Measurements from ENCODE around the gene CFAP299.

Gene CFAP299

DNA sequence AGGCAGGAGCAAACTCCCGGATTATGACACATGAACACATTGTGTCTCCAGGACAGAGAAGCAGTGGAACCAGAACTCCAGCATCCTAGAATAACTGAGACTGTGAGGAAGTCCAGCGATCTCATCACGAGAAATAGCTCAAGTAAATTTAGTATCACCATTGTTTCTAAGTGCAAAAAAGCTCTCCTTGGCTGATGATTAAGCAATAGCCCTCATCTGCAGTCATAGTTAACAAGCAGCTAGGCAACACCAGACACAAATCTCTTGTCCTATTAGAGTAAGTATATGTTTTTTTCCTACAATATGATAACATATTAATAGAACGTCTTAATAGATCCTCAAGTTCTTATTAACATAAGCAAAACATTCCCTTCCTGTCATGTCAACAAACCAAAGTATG is 2.4 kb upstream of the CFAP299 start:
- no peak for TF ChIP-seq EZH2phosphoT487 (IDR thresholded peaks at IDR 0.05; ENCODE audit: borderline replicate concordance)
- TF ChIP-seq, protein P1, sequence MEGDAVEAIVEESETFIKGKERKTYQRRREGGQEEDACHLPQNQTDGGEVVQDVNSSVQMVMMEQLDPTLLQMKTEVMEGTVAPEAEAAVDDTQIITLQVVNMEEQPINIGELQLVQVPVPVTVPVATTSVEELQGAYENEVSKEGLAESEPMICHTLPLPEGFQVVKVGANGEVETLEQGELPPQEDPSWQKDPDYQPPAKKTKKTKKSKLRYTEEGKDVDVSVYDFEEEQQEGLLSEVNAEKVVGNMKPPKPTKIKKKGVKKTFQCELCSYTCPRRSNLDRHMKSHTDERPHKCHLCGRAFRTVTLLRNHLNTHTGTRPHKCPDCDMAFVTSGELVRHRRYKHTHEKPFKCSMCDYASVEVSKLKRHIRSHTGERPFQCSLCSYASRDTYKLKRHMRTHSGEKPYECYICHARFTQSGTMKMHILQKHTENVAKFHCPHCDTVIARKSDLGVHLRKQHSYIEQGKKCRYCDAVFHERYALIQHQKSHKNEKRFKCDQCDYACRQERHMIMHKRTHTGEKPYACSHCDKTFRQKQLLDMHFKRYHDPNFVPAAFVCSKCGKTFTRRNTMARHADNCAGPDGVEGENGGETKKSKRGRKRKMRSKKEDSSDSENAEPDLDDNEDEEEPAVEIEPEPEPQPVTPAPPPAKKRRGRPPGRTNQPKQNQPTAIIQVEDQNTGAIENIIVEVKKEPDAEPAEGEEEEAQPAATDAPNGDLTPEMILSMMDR (conservative IDR thresholded peaks at IDR 0.05; ENCODE audit: low read length) = no peak

DNA sequence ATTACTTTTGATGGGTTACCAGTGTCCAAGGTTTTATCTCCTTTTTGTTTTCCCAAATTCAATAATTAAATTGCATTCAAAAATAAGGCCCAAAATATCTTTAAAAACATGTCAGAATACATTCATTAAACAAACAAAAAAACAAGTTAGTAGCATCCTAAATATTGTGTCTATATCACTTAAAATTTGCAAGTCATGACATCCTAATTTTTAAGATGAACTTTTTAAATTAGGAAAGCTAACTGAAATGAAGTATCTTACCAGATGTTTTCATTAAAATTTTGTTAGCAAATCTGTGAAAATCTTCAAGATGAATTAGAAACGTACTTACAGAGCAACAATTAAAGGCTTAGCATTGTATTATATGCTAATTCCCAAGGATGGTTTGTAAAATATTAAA is 962 bp upstream of the CFAP299 start:
- Histone ChIP-seq H3K9me3 (ENCODE audit: insufficient read depth, low read depth, low read length) (no peaks in the 10 kb centered on the region), H3K4me1 (ENCODE audit: insufficient read depth, low read length, poor library complexity, severe bottlenecking) (no peaks in the 10 kb centered on the region), H3K27me3 (ENCODE audit: insufficient read depth, low read length, poor library complexity, severe bottlenecking) (no peaks in the 10 kb centered on the region), H3K9me2 (replicated peaks; ENCODE audit: low read depth, low read length) (no peaks in the 10 kb centered on the region), H3K79me2 (ENCODE audit: insufficient read depth, low read length) (no peaks in the 10 kb centered on the region), H2AFZ (ENCODE audit: low read length) (no peak overlapping the region), H3K36me3 (ENCODE audit: insufficient read depth, low read length) (no peaks in the 10 kb centered on the region), H3K9ac (ENCODE audit: low read depth, low read length, poor library complexity, severe bottlenecking) (no peak overlapping the region), H4K20me1 (ENCODE audit: insufficient read depth, low read length, poor library complexity, severe bottlenecking) (no peaks in the 10 kb centered on the region), H3K4me3 (ENCODE audit: low read length, poor library complexity, severe bottlenecking) (no peak overlapping the region), H3F3A (ENCODE audit: low read depth) (no peaks in the 10 kb centered on the region), H3K4me2 (ENCODE audit: low read depth, low read length, poor library complexity, severe bottlenecking) (no peak overlapping the region)
- TF ChIP-seq EZH2phosphoT487 (IDR thresholded peaks at IDR 0.05; ENCODE audit: borderline replicate concordance) = no peak
- TF ChIP-seq, protein P1 (conservative IDR thresholded peaks at IDR 0.05; ENCODE audit: low read length) = no peak

More for the DNA sequence above, 2.4 kb upstream of the CFAP299 start:
- Histone ChIP-seq H3K27me3 (ENCODE audit: insufficient read depth, low read length, poor library complexity, severe bottlenecking) (no peaks in the 10 kb centered on the region), H3F3A (ENCODE audit: low read depth) (no peaks in the 10 kb centered on the region), H3K9ac (ENCODE audit: low read depth, low read length, poor library complexity, severe bottlenecking) (no peak overlapping the region), H3K9me2 (replicated peaks; ENCODE audit: low read depth, low read length) (no peaks in the 10 kb centered on the region), H3K9me3 (ENCODE audit: insufficient read depth, low read depth, low read length) (no peaks in the 10 kb centered on the region), H4K20me1 (ENCODE audit: insufficient read depth, low read length, poor library complexity, severe bottlenecking) (no peaks in the 10 kb centered on the region), H3K79me2 (ENCODE audit: insufficient read depth, low read length) (no peaks in the 10 kb centered on the region), H3K36me3 (ENCODE audit: insufficient read depth, low read length) (no peaks in the 10 kb centered on the region), H3K4me2 (ENCODE audit: low read depth, low read length, poor library complexity, severe bottlenecking) (no peak overlapping the region), H3K4me3 (ENCODE audit: low read length, poor library complexity, severe bottlenecking) (no peak overlapping the region), H2AFZ (ENCODE audit: low read length) (no peak overlapping the region), H3K4me1 (ENCODE audit: insufficient read depth, low read length, poor library complexity, severe bottlenecking) (no peaks in the 10 kb centered on the region)

DNA sequence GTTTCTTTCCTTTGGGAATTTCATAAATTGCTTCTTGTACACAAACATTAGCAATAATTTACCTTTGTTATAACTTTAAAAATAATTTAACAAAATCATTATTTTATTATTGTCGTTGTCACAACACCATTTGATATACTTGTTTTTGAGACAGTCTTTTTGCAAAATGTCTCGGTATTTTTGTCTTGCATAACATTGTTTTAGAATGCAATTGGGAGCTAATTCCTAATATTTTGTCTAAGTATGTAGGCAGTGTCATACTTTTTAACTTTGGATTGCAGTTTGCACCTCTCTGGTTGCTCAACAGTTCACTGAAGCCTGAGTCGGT is 340 bp upstream of the CFAP299 start:
- Histone ChIP-seq H3K9me2 (replicated peaks; ENCODE audit: low read depth, low read length) (no peaks in the 10 kb centered on the region), H3K79me2 (ENCODE audit: insufficient read depth, low read length) (no peaks in the 10 kb centered on the region), H3K4me2 (ENCODE audit: low read depth, low read length, poor library complexity, severe bottlenecking) (no peak overlapping the region), H3K36me3 (ENCODE audit: insufficient read depth, low read length) (no peaks in the 10 kb centered on the region), H4K20me1 (ENCODE audit: insufficient read depth, low read length, poor library complexity, severe bottlenecking) (no peaks in the 10 kb centered on the region), H3K9me3 (ENCODE audit: insufficient read depth, low read depth, low read length) (no peaks in the 10 kb centered on the region), H3K4me1 (ENCODE audit: insufficient read depth, low read length, poor library complexity, severe bottlenecking) (no peaks in the 10 kb centered on the region), H3K27me3 (ENCODE audit: insufficient read depth, low read length, poor library complexity, severe bottlenecking) (no peaks in the 10 kb centered on the region), H3K9ac (ENCODE audit: low read depth, low read length, poor library complexity, severe bottlenecking) (no peak overlapping the region), H3K4me3 (ENCODE audit: low read length, poor library complexity, severe bottlenecking) (no peak overlapping the region), H2AFZ (ENCODE audit: low read length) (no peak overlapping the region), H3F3A (ENCODE audit: low read depth) (no peaks in the 10 kb centered on the region)
- TF ChIP-seq, protein P1 (conservative IDR thresholded peaks at IDR 0.05; ENCODE audit: low read length) = no peak
- TF ChIP-seq EZH2phosphoT487 (IDR thresholded peaks at IDR 0.05; ENCODE audit: borderline replicate concordance) = no peak

All from Loucy (cell line).